ENCODE data around the gene RABL6.
"Not testable (repeated sequence)": the region's sequence is repeated elsewhere in the genome, so short reads cannot be mapped to it uniquely, and the experiment has no call there.

GRCh38 chr9:136788644-136789522 is 18.9 kb upstream of the RABL6 start:
- TF ChIP-seq, protein P1, sequence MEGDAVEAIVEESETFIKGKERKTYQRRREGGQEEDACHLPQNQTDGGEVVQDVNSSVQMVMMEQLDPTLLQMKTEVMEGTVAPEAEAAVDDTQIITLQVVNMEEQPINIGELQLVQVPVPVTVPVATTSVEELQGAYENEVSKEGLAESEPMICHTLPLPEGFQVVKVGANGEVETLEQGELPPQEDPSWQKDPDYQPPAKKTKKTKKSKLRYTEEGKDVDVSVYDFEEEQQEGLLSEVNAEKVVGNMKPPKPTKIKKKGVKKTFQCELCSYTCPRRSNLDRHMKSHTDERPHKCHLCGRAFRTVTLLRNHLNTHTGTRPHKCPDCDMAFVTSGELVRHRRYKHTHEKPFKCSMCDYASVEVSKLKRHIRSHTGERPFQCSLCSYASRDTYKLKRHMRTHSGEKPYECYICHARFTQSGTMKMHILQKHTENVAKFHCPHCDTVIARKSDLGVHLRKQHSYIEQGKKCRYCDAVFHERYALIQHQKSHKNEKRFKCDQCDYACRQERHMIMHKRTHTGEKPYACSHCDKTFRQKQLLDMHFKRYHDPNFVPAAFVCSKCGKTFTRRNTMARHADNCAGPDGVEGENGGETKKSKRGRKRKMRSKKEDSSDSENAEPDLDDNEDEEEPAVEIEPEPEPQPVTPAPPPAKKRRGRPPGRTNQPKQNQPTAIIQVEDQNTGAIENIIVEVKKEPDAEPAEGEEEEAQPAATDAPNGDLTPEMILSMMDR (conservative IDR thresholded peaks at IDR 0.05) = not testable (repeated sequence)
- not testable (repeated sequence) for TF ChIP-seq ZFX (IDR thresholded peaks at IDR 0.05)

All from C4-2B (cell line).